HCT116 (cell line): Measurements from ENCODE around the gene CD244. TPM values are rescaled to one million over a fixed set of nuclear protein-coding genes. Genes with fewer than 3 reads are reported as not detected.
A peak's percentile ranks its signal among the peaks of the same experiment; 100 is the strongest.

ENCODE experiments used
- ATAC-seq: fragments of 200-7000 bp; cut with Tn5 transposase; 2 replicates; pipeline ENCODE4 v1.9.1; 2020; ENCODE audit warnings: mild to moderate bottlenecking, moderate library complexity
- BruUV-seq: library from RNA; stranded (reverse); fragments of 400-500 nt; replicated peaks from 2 replicates; lab custom pipeline; 2021; lab: Mats Ljungman, UMichigan
- CTCF ChIA-PET: fragments of 300-600 bp; sonication (Branson Sonifier 250); formaldehyde crosslinking; loops from one replicate; lab custom pipeline; 2021; ENCODE audit warnings: antibody characterized with exemption; lab: Charles Lee
- POLR2A ChIA-PET: fragments of 300-600, 350-600 bp; sonication (Branson Sonifier 250); formaldehyde crosslinking; loops from one replicate; lab custom pipeline; 2021; ENCODE audit warnings: antibody characterized with exemption; lab: Charles Lee
- RAD21 ChIA-PET, 2 experiments: fragments of 300-600 bp; sonication (Branson Sonifier 250); formaldehyde crosslinking; loops; one replicate each; lab custom pipeline; 2023; ENCODE audit warnings: low total read pairs in 2 of 2; ENCODE audit not compliant: uncharacterized antibody in 2 of 2, unreplicated experiment in 2 of 2, low non-redundant PET in 1 of 2; lab: Charles Lee
- DNase-seq: peaks from one replicate; pipeline ENCODE4 v3.0.0-alpha.2; 2010; ENCODE audit warnings: low read depth, low spot score
- H2AFZ ChIP-seq: fragments of 200-600 bp; shearing (Covaris generic), sonication (generic); 2 replicates; pipeline ENCODE4 v1.6.1; 2017; ENCODE audit warnings: low read depth, mixed run types, mixed read lengths, antibody characterized with exemption, low read length; ENCODE audit not compliant: poor library complexity, severe bottlenecking
- H3K27ac ChIP-seq: 2 replicates; pipeline ENCODE4 v1.5.1; 2012; ENCODE audit warnings: low read depth, low read length
- H3K27me3 ChIP-seq: fragments of 200-600 bp; sonication (generic); 2 replicates; pipeline ENCODE4 v1.6.1; 2016; ENCODE audit warnings: mixed run types, low read length, mixed read lengths; ENCODE audit not compliant: insufficient read depth
- H3K36me3 ChIP-seq, 2 experiments: fragments of 200-500 bp in 1 of 2; fragments of 200-600 bp in 1 of 2; sonication (Bioruptor generic) in 1 of 2; sonication (generic) in 1 of 2; 2 replicates each; pipeline versions ENCODE4 v1.5.1 to v1.6.1; 2014 to 2016; ENCODE audit warnings: low read length in 2 of 2, inconsistent platforms in 1 of 2, mixed read lengths in 1 of 2, mixed run types in 1 of 2; ENCODE audit not compliant: insufficient read depth in 2 of 2, control insufficient read depth in 1 of 2
- H3K4me1 ChIP-seq, 2 experiments: fragments of 200-600 bp in 1 of 2; sonication (generic) in 1 of 2; 2 replicates each; pipeline versions ENCODE4 v1.5.1 to v1.6.1; 2012 to 2017; ENCODE audit warnings: low read length in 2 of 2, inconsistent platforms in 1 of 2, mild to moderate bottlenecking in 1 of 2, mixed read lengths in 1 of 2, mixed run types in 1 of 2, moderate library complexity in 1 of 2; ENCODE audit not compliant: insufficient read depth in 2 of 2, control insufficient read depth in 1 of 2
- H3K4me2 ChIP-seq: fragments of 200-600 bp; sonication (generic); 2 replicates; pipeline ENCODE4 v1.6.1; 2017; ENCODE audit warnings: mixed run types, low read length, mixed read lengths
- H3K4me3 ChIP-seq, 2 experiments: fragments of 200-600 bp in 1 of 2; sonication (generic) in 1 of 2; replicated peaks in 1 of 2; 2 replicates each; pipeline ENCODE4 v1.5.1; 2011 to 2016; ENCODE audit warnings: low read length in 2 of 2, control low read depth in 1 of 2, low read depth in 1 of 2, mild to moderate bottlenecking in 1 of 2, mixed read lengths in 1 of 2, mixed run types in 1 of 2
- H3K79me2 ChIP-seq: fragments of 200-600 bp; sonication (generic); 2 replicates; pipeline ENCODE4 v1.6.1; 2017; ENCODE audit warnings: mild to moderate bottlenecking, mixed run types, low read length, moderate library complexity, mixed read lengths; ENCODE audit not compliant: insufficient read depth
- H3K9ac ChIP-seq: fragments of 200-600 bp; sonication (generic); 2 replicates; pipeline ENCODE4 v1.6.1; 2016; ENCODE audit warnings: low read length, mixed read lengths
- H3K9me2 ChIP-seq: fragments of 200-600 bp; sonication (generic), shearing (Covaris generic); 2 replicates; pipeline ENCODE4 v1.6.1; 2017; ENCODE audit warnings: mixed run types, mild to moderate bottlenecking, moderate library complexity; ENCODE audit not compliant: insufficient read depth
- H3K9me3 ChIP-seq, 2 experiments: fragments of 200-500 bp in 1 of 2; fragments of 200-600 bp in 1 of 2; sonication (Bioruptor generic) in 1 of 2; sonication (generic) in 1 of 2; 2 replicates each; pipeline ENCODE4 v1.6.1; 2014 to 2017; ENCODE audit warnings: low read length in 2 of 2, mixed read lengths in 2 of 2, inconsistent platforms in 1 of 2, low read depth in 1 of 2, mild to moderate bottlenecking in 1 of 2, mixed run types in 1 of 2, moderate library complexity in 1 of 2; ENCODE audit not compliant: control insufficient read depth in 1 of 2, insufficient read depth in 1 of 2
- H4K20me1 ChIP-seq: fragments of 200-600 bp; sonication (generic), shearing (Covaris generic); 2 replicates; pipeline ENCODE4 v1.6.1; 2017; ENCODE audit warnings: mixed run types, mild to moderate bottlenecking, moderate library complexity; ENCODE audit not compliant: insufficient read depth
- ATF3 ChIP-seq: IDR thresholded peaks from 2 replicates; pipeline ENCODE4 v1.6.1; 2012
- CBX3 ChIP-seq: IDR thresholded peaks from 2 replicates; pipeline ENCODE4 v1.6.1; 2012; ENCODE audit warnings: low read depth
- CEBPB ChIP-seq: IDR thresholded peaks from 2 replicates; pipeline ENCODE4 v1.6.1; 2012; ENCODE audit warnings: low read depth
- CTCF ChIP-seq, 3 experiments: fragments of 200-600 bp in 1 of 3; sonication (generic) in 1 of 3; IDR thresholded peaks in 2 of 3; conservative IDR thresholded peaks in 1 of 3; 2 replicates each; pipeline ENCODE4 v1.5.1; 2012 to 2017; ENCODE audit warnings: low read depth in 2 of 3, low read length in 2 of 3, antibody characterized with exemption in 1 of 3, borderline replicate concordance in 1 of 3, control low read depth in 1 of 3, mild to moderate bottlenecking in 1 of 3, mixed read lengths in 1 of 3, mixed run types in 1 of 3, moderate library complexity in 1 of 3; ENCODE audit not compliant: insufficient read depth in 1 of 3
- ELF1 ChIP-seq: IDR thresholded peaks from 2 replicates; pipeline ENCODE4 v1.6.1; 2012; ENCODE audit warnings: low read depth, borderline replicate concordance
- EZH2phosphoT487 ChIP-seq: fragments of 200-600 bp; IDR thresholded peaks from 2 replicates; pipeline ENCODE4 v1.6.1; 2018; ENCODE audit warnings: antibody characterized with exemption, borderline replicate concordance
- FOSL1 ChIP-seq: IDR thresholded peaks from 2 replicates; pipeline ENCODE4 v1.6.1; 2012; ENCODE audit warnings: low read depth
- JUND ChIP-seq: IDR thresholded peaks from 2 replicates; pipeline ENCODE4 v1.6.1; 2012
- MAX ChIP-seq: IDR thresholded peaks from 2 replicates; pipeline ENCODE4 v1.6.1; 2012
- POLR2AphosphoS5 ChIP-seq: IDR thresholded peaks from 2 replicates; pipeline ENCODE4 v1.6.1; 2011; ENCODE audit warnings: mild to moderate bottlenecking, low read depth, low read length, moderate library complexity
- REST ChIP-seq: IDR thresholded peaks from 2 replicates; pipeline ENCODE4 v1.6.1; 2012; ENCODE audit warnings: low read depth
- SIN3A ChIP-seq: IDR thresholded peaks from 2 replicates; pipeline ENCODE4 v1.6.1; 2012; ENCODE audit warnings: low read depth
- SP1 ChIP-seq: IDR thresholded peaks from 2 replicates; pipeline ENCODE4 v1.6.1; 2012; ENCODE audit warnings: low read depth
- YY1 ChIP-seq: IDR thresholded peaks from 2 replicates; pipeline ENCODE4 v1.6.1; 2011; ENCODE audit warnings: low read length, low read depth, moderate library complexity, mild to moderate bottlenecking; ENCODE audit not compliant: insufficient replicate concordance; ENCODE audit errors: extremely low read depth
- ZBTB33 ChIP-seq: IDR thresholded peaks from 2 replicates; pipeline ENCODE4 v1.6.1; 2011; ENCODE audit warnings: mild to moderate bottlenecking, low read length, moderate library complexity; ENCODE audit not compliant: insufficient replicate concordance; ENCODE audit errors: extremely low read depth
- ZFX ChIP-seq: fragments of 450-650 bp; IDR thresholded peaks from 2 replicates; pipeline ENCODE4 v1.6.1; 2017
- ZNF274 ChIP-seq: fragments of 200-500 bp; sonication (Bioruptor generic); IDR thresholded peaks from 2 replicates; pipeline ENCODE4 v1.6.1; 2014; ENCODE audit warnings: mild to moderate bottlenecking, low read depth, low read length, inconsistent platforms
- intact Hi-C: fragments of 100-400 bp; cut with micrococcal nuclease; formaldehyde crosslinking; loops from 2 replicates; pipeline ENCODE4 v1.10.0; 2022
- total RNA-seq: library from RNA; stranded (reverse); gene quantifications from one replicate; pipeline ENCODE4 v1.2.1, GENCODE V29; 2021; ENCODE audit not compliant: unreplicated experiment

CD244 gene
- total RNA-seq, 1 experiment from 2014 or later = not detected

- RAD21 ChIA-PET = no interaction called here
- no peaks in the 10 kb centered on the region for H3K9me3 ChIP-seq
- H3K79me2 ChIP-seq = no peaks in the 10 kb centered on the region
- BruUV-seq = no TSS peak
- DNase-seq (no peak), ATAC-seq (peak; percentile 21; the same call in 1 of the 2 replicates)
- H4K20me1 ChIP-seq = no peaks in the 10 kb centered on the region
- no peaks in the 10 kb centered on the region for H3K9me2 ChIP-seq
- H3K36me3 ChIP-seq = no peaks in the 10 kb centered on the region
- H2AFZ ChIP-seq = no peak overlapping the region
- POLR2A ChIA-PET = no interaction called here
- peaks cover 9 to 10% of the 10 kb centered on the region in 2 experiments; a peak in 2 of 4 replicates for H3K4me1 ChIP-seq
- H3K4me2 ChIP-seq = no peak overlapping the region
- CTCF ChIA-PET = interaction anchor here (0.6 to 3.6 kb wide), 16 partner anchors 12 to 446 kb away, joined by 3 to 27 read pairs (median 3); partner anchors contain the start of genes ITLN2 and TOMM40L
- intact Hi-C loops = loop anchor here (1.0 kb wide), 1 partner anchor 50 kb away; no protein-coding TSS in a partner anchor
- no peak overlapping the region for H3K27ac ChIP-seq
- no peak overlapping the region for H3K4me3 ChIP-seq
- no peak overlapping the region for H3K9ac ChIP-seq
- TF ChIP-seq SIN3A (no peak), REST (no peak), CTCF (IDR thresholded peaks at IDR 0.05 in 2 of 3, conservative IDR thresholded peaks at IDR 0.05 in 1 of 3; ENCODE audit: borderline replicate concordance in 1 of 3, insufficient read depth in 1 of 3, low read depth in 2 of 3, low read length in 2 of 3) (no peak), ZFX (no peak; the same call in 1 of the 2 replicates), ATF3 (no peak), CBX3 (no peak), SP1 (no peak), POLR2AphosphoS5 (no peak), MAX (no peak), EZH2phosphoT487 (no peak), YY1 (no peak), CEBPB (no peak), ZNF274 (no peak), FOSL1 (no peak), ELF1 (no peak), JUND (no peak), ZBTB33 (no peak)
- no peaks in the 10 kb centered on the region for H3K27me3 ChIP-seq
These were observed 82.3 kb downstream of the CD244 start for GRCh38 chr1:160780398-160780755.
